Measurements from ENCODE around the gene ZNF280C. TPM values are rescaled to one million over a fixed set of nuclear protein-coding genes. Genes with fewer than 3 reads are reported as not detected.
"Not testable (repeated sequence)": the region's sequence is repeated elsewhere in the genome, so short reads cannot be mapped to it uniquely, and the experiment has no call there.

The ZNF280C gene
- total RNA-seq, 1 experiment from 2014 or later: 7.6 TPM

DNA sequence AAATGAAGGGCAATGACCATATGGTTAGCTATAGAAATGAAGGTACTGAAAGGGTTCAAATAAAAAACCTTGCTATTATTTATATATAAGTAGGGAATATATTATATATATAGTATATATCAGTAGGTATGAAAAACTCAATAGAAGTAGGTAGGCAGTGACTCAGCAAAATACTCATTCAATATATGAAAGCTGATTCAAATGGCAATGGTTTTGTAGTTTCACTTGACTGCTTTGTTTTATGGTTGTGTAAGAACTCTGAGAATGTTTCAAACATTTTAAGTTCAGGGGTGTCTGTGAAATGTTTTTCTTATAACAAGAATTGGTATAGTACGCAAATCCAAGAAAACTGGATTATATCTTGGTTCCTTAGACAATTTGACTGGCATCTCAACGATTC, 4.1 kb downstream of the ZNF280C start:
- DNase-seq (ENCODE audit: low spot score): no peak
- in situ Hi-C loops (cut with HindIII; ENCODE audit: low sequenced_read_pairs): no loop called here

GRCh38 chrX:130263016-130263415, 5.7 kb downstream of the ZNF280C start:
- in situ Hi-C loops (cut with HindIII; ENCODE audit: low sequenced_read_pairs): no loop called here
- DNase-seq (ENCODE audit: low spot score): no peak

- in situ Hi-C loops (cut with HindIII; ENCODE audit: low sequenced_read_pairs): no loop called here
- no peak for DNase-seq (ENCODE audit: low spot score)
These were observed 6.5 kb downstream of the ZNF280C start for GRCh38 chrX:130262231-130262630.

- no peak for DNase-seq (ENCODE audit: low spot score)
- in situ Hi-C loops (cut with HindIII; ENCODE audit: low sequenced_read_pairs): no loop called here
These were observed 7.3 kb downstream of the ZNF280C start for GRCh38 chrX:130261296-130261893.

- in situ Hi-C loops (cut with HindIII; ENCODE audit: low sequenced_read_pairs): no loop called here
- DNase-seq (ENCODE audit: low spot score): no peak
These were observed 8.4 kb downstream of the ZNF280C start for GRCh38 chrX:130260316-130260715.

DNA sequence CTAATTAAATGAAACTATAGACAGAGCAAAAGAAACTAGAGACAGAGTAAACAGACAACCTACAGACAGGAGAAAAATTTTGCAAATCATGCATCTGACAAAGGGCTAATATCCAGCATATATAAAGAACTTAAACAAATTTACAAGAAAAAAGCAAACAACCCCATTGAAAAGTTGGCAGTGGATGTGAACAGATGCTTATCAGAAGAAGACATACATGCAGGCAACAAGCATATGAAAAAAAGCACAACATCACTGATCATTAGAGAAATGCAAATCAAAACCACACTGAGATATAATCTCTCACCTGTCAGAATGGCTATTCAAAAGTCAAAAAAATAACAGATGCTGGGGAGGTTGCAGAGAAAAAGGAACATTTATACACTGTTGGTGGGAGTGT, 14.8 kb downstream of the ZNF280C start:
- no peak for DNase-seq (ENCODE audit: low spot score)
- in situ Hi-C loops (cut with HindIII; ENCODE audit: low sequenced_read_pairs): no loop called here

GRCh38 chrX:130251671-130252070, 17.0 kb downstream of the ZNF280C start:
- DNase-seq (ENCODE audit: low spot score): no peak
- in situ Hi-C loops (cut with HindIII; ENCODE audit: low sequenced_read_pairs): no loop called here

DNA sequence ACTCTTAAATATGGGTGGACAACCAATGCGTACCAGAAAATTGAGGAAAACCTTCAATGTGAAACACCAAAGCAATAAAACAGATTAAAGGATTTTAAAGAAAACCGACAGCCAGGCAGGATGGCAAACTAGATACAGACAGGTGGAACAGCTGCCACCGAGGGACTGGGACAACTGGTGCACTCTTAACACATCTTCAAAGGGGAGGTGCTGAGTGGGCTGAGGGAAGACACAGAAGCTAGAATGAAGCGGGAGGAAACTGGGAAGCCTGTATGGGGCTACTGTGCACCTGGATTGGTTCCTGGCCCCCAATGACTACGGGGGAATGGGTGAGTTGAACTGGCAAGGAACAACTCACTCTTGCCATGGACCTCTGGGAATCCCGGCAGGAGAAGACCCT, 20.7 kb downstream of the ZNF280C start:
- in situ Hi-C loops (cut with HindIII; ENCODE audit: low sequenced_read_pairs): no loop called here
- no peak for DNase-seq (ENCODE audit: low spot score)

- in situ Hi-C loops (cut with HindIII; ENCODE audit: low sequenced_read_pairs): no loop called here
- no peak for DNase-seq (ENCODE audit: low spot score)
These were observed 22.6 kb downstream of the ZNF280C start for GRCh38 chrX:130246084-130246483.

DNA sequence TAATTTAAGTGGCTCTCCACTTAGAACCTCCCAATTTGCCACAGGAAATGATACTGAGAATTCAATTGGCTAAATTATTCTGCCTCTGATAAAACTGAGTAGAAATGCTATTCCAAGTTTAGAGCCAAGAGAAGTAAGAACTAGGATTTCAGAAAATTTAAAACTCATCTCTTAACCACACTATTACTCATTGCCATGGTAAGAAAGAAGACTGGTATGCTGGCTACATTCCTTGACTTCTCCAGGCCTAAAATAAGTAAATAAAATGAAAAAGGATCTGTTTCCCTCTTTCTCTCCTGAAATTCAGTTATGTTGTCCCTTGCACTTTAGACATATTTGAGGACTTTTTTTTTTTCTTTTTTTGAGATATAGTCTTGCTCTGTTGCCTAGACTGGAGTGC, 23.3 kb downstream of the ZNF280C start:
- DNase-seq (ENCODE audit: low spot score): no peak
- in situ Hi-C loops (cut with HindIII; ENCODE audit: low sequenced_read_pairs): no loop called here

GRCh38 chrX:130231184-130231583, 37.5 kb downstream of the ZNF280C start:
- DNase-seq (ENCODE audit: low spot score); in situ Hi-C loops (cut with HindIII; ENCODE audit: low sequenced_read_pairs): not testable (repeated sequence)

DNA sequence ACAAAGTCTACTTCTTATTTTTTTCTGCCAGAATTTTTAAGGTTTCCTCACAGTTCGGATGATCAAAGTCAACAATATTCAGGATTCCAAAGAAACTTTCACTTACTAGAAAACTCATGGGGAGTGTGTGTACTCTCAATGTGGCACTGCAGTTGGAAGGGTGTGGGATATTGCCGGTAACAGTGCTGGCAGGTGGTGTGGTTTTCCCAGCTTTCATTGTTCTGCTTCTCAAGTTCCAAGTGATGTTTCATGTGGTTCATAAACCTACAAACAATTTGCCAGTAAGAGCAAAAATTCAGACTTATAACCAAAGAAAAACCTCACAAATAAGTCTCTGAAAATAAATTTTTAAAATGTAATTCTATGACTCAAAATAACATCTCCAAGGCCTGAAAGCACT, 39.8 kb downstream of the ZNF280C start:
- in situ Hi-C loops (cut with HindIII; ENCODE audit: low sequenced_read_pairs): no loop called here
- DNase-seq (ENCODE audit: low spot score): no peak

DNA sequence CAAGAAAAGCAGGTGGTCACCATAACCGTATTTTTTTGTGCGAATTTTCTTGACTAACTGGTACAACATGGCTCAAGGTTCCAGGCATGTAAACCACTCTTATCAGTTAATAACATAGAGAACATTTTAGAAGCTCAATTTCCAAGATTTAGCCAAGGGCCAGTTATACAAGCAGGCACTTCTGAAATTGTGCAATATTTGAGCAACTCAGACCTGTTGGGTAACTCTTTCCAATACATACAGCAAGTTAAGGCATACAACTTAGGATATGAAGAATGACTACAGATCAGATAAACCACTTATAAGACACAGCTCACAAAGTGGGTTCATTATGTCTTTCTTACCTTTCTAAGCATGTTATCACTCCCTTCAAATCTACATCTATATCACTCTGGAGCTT, 43.9 kb downstream of the ZNF280C start:
- DNase-seq (ENCODE audit: low spot score): no peak
- in situ Hi-C loops (cut with HindIII; ENCODE audit: low sequenced_read_pairs): no loop called here

DNA sequence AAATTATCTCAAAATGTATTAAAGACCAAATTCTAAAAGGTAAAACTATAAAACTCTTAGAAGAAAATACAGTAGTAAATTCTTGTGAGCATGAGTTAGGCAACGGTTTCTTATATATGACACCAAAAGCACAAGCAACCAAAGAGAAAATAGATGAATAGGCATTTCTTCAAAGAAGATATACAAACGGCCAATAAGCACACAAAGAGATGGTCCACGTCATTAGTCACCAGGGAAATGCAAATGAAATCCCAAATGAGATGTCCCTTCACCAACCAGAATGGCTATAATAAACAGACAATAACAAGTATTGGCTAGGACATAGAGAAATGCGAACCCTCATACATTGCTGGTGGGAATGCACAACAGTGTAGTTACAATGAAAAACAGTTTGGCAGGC, 52.4 kb downstream of the ZNF280C start:
- in situ Hi-C loops (cut with HindIII; ENCODE audit: low sequenced_read_pairs): no loop called here

GRCh38 chrX:130213376-130213775, 55.3 kb downstream of the ZNF280C start:
- no peak for DNase-seq (ENCODE audit: low spot score)
- in situ Hi-C loops (cut with HindIII; ENCODE audit: low sequenced_read_pairs): no loop called here

More for the DNA sequence above, 52.4 kb downstream of the ZNF280C start:
- DNase-seq (ENCODE audit: low spot score): no peak

GRCh38 chrX:130212371-130212770, 56.3 kb downstream of the ZNF280C start:
- in situ Hi-C loops (cut with HindIII; ENCODE audit: low sequenced_read_pairs): no loop called here

DNA sequence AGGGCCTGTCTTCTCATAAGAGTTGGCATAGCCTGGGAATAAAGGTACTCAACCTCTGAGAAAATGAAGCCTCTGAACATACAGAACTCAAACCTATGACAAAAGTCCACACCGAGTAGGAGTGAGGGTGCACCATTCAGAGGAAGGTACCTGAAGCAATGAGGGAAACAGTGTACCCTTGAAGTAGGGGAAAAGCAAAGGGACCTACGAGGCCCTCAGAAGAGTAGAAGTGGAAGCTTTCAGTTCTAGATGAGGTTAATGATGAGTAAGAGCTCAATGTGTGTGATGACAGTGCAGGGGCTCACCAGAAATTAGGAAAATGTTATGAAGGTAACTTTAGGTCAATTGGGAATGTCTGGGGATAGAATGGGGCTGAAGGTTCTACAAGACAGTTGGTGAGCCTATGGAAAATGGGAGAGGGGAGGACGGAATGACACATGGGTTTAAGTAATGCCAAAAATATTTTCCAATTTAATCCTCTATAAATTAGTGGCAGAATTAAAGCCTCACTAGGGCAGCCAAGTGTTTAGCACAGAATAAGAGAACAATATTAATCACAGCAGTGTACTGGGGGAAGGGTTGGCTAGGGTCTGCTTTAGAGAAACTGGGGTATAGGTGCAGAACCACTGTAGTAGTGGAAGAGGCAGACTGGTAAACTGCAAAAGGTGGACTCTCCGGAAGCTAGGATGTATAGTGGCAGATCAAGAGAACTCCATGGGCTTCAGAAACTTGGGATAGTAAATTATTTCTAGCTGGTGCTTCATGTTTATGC, 57.1 kb downstream of the ZNF280C start:
- DNase-seq (ENCODE audit: low spot score): no peak
- in situ Hi-C loops (cut with HindIII; ENCODE audit: low sequenced_read_pairs): no loop called here

More at GRCh38 chrX:130212371-130212770, 56.3 kb downstream of the ZNF280C start:
- DNase-seq (ENCODE audit: low spot score): no peak

DNA sequence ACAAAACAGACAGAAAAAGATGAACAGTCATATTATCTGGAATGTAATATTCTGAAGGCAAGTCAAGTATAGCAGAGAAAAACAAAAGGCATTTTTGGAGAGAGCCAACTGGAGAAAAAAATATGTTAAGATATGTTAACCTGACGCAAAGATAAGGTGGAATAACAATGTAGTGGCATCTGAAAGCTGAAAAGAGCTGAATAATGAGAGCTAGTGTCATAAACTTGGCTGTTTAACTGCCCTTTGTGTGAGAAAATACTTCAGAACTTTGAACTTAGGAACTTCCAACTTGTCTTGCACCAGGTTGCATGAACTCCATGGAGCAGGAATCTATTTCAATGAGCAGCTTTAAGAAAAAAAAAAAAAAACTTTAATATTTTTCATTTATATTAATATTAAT, 64.1 kb downstream of the ZNF280C start:
- DNase-seq (ENCODE audit: low spot score): no peak
- in situ Hi-C loops (cut with HindIII; ENCODE audit: low sequenced_read_pairs): no loop called here

DNA sequence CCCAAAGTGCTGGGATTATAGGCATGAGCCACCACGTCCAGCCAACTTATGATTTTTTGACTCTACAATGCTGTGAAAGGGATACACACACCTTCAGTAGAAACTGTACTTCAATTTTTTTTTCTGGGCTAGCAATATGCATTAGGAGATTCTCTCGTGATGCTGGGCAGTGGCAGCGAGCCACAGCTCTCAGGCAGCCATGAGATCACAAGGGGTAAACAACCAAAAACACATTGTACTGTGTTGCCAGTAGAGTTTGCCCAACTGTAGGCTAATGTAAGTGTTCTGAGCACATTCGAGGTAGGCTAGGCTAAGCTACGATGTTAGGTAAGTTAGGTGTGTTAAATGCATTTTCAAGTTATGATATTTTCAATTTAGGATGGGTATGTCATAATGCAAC, 71.2 kb downstream of the ZNF280C start:
- DNase-seq (ENCODE audit: low spot score): no peak
- in situ Hi-C loops (cut with HindIII; ENCODE audit: low sequenced_read_pairs): no loop called here

DNA sequence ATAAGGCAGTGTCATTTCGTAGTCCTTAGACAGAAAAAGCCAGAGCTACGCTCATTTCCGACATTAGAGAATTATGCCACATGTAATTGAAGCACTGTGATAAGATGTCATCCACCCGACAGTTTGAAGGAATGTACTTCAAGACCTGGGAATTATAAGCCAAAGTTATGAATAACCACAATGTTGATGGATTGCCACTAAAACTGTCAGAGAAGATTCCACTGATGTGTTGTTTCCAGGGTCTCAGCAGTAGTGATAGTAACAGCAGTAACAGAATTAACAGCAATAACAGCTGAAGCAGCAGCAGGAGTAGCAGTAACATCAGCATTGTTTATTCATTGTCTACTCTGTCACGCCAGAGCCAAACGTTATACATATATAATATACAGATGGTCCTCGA, 72.2 kb downstream of the ZNF280C start:
- in situ Hi-C loops (cut with HindIII; ENCODE audit: low sequenced_read_pairs): no loop called here
- DNase-seq (ENCODE audit: low spot score): no peak

- in situ Hi-C loops (cut with HindIII; ENCODE audit: low sequenced_read_pairs): no loop called here
- no peak for DNase-seq (ENCODE audit: low spot score)
These were observed 77.9 kb downstream of the ZNF280C start for GRCh38 chrX:130190801-130191200.

Measured in G401 (cell line).